ENCODE results near the gene ASB1.

Gene ASB1

GRCh38 chr2:238426568-238427434 is at the start of gene ASB1:
TSS of gene ASB1 (plus strand) at chr2:238426927. CDS start at chr2:238427071, 144 bp downstream.
- DNase-seq (ENCODE audit: low read depth in 2 of 2) = peak; percentile 81 to 87

GRCh38 chr2:238378230-238379095 is 48.3 kb upstream of the ASB1 start:
- DNase-seq (ENCODE audit: low read depth in 2 of 2) = no peak

DNA sequence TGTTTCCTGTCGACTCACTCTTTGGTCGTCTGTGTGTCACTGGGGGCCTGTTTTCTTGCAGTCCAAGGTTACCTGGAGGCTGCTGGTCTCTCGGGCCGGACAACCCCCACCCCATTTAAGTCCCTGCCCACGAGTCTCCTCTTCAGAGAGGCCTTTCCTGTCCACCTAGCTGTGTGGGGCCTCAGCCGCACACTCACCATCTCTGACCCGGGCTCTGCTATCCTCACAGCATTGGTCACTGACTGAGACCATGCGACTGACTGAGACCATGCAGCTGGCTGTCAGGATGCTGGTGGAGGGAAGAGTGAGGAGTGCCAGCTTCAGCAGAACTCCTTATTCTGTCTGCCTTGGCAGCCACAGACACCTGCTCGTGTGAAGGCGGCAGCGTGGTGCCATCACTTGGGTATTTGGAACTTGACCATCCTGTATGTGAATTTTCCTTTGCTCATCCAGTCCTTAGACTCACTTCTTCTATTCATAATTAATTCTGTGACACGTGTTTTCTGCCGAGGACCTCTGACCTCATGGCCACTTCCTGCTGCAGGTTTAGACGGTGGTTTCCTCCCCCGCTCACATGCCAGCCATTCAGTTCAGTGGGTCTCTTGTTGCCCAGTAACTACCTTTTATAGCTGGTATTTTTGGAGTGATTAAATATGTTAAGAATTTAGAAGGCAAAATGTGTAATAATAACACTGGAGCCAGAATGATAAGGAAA is 47.5 kb upstream of the ASB1 start:
- peak; percentile 19 to 28 for DNase-seq (ENCODE audit: low read depth in 2 of 2)

DNA sequence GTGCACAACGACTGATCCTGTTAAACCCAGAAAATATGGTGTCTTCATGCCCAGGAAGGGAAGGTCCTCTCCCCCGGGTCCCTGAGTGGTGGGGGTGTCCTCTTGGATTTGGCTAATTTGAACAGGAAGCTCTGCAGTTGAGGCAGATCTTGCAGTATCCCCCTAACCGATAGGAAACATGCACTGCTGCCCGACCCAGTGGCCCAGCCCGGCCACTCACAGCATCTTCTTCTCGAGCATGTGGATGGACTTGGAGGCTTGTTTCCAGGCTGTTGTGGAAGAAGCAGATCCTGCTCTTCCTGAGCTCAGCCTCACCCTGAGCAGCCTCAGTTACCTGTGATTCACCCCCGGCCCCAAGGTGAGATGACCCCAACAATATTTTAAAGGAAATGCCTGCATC is 46.4 kb upstream of the ASB1 start:
- DNase-seq (ENCODE audit: low read depth in 2 of 2) = no peak

GRCh38 chr2:238380785-238381184 is 45.9 kb upstream of the ASB1 start:
- DNase-seq (ENCODE audit: low read depth in 2 of 2) = no peak

DNA sequence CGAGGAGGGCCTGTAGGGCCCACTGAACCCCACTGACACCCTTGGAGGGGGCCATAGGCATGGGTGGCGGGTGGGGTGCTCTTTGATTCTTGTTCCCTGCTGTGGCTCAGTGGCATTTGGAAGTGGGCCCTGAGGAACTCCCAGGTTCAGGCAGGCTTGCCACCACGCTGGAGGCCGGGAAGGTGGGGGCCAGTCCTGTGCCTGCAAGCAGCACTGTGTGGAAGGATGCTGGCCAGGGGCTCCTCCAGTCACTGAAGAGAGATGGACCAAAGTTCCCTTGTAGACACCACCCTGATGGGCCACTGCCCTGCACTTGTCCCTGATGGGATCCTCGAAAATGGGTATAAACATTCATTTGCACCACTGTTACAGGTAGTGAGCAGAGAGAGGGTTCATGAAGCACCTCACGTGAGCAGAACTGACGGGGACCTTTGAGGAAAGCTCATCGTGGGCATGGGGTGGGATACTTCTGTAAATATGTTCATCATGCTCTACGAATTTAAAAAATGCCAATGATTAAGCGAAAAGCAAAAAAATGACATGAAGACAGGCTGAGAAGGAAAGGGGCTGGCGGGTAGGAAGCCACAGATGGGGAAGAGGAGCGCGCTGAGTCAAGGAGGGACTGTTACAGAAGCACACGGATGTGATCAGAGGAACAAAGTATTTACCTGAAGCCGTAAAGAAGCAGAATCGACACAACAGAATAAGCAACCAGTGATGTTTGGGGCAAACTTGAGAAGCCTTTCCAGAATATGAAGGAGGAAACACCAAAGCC is 45.2 kb upstream of the ASB1 start:
- DNase-seq (ENCODE audit: low read depth in 2 of 2) = no peak

DNA sequence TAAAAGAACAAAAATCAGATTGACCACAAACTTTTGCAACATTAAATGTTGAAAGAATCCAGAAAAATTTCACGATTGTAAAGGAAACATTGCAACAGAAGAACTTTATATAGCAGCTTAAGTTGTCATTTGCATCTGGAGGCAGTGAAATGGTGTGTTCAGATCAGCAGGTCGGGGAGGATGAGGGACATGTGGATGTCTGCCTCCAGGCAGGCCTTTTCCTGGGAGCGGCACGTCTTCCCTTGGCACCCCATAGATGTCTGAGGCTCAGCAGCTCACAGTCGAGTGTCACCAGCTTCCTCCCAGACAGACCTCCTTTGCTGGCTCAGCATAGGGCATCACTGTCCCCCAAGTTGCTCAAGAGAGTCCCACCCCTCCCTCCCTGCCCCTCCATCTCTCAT is 44.3 kb upstream of the ASB1 start:
- DNase-seq (ENCODE audit: low read depth in 2 of 2) = no peak

- DNase-seq (ENCODE audit: low read depth in 2 of 2) = no peak
Measured at GRCh38 chr2:238383135-238383534, 43.6 kb upstream of the ASB1 start.

- no peak for DNase-seq (ENCODE audit: low read depth in 2 of 2)
Measured at GRCh38 chr2:238383743-238384380, 42.9 kb upstream of the ASB1 start.

GRCh38 chr2:238387332-238387731 is 39.4 kb upstream of the ASB1 start:
- DNase-seq (ENCODE audit: low read depth in 2 of 2) = no peak

GRCh38 chr2:238388794-238389193 is 37.9 kb upstream of the ASB1 start:
- no peak for DNase-seq (ENCODE audit: low read depth in 2 of 2)

GRCh38 chr2:238389988-238390589 is 36.6 kb upstream of the ASB1 start:
- DNase-seq (ENCODE audit: low read depth in 2 of 2) = no peak

DNA sequence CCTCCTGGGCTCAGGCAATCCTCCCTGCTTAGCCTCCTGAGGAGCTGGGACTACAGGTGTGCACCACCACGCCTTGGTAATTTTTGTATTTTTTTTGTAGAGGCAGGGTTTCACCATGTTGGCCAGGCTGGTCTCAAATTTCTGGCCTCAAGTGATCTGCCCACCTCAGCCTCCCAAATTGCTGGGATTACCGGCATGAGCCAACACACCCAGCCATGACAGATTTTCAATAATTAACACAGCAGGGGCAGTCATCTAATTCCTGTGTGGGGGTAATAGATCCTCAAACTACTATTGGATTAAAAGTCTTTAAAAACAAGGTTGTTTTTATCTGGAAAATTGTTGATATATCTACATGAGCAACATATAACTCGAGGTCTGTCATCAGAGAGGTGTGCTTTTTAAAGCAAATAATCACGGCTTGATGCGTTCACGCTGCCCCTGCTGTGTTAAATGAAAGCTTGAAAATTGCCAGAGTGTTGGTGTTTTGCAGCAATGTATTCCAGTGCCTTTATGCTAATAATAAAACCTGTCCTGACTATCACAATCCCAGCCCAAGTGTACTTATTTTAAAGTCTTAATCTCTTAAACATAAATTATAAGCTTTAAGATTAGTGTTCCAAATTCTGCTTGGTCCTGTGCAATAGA is 35.6 kb upstream of the ASB1 start:
- DNase-seq (ENCODE audit: low read depth in 2 of 2) = no peak

- DNase-seq (ENCODE audit: low read depth in 2 of 2) = no peak
Measured at GRCh38 chr2:238396663-238397062, 30.1 kb upstream of the ASB1 start.

GRCh38 chr2:238397356-238397755 is 29.4 kb upstream of the ASB1 start:
- DNase-seq (ENCODE audit: low read depth in 2 of 2) = no peak

DNA sequence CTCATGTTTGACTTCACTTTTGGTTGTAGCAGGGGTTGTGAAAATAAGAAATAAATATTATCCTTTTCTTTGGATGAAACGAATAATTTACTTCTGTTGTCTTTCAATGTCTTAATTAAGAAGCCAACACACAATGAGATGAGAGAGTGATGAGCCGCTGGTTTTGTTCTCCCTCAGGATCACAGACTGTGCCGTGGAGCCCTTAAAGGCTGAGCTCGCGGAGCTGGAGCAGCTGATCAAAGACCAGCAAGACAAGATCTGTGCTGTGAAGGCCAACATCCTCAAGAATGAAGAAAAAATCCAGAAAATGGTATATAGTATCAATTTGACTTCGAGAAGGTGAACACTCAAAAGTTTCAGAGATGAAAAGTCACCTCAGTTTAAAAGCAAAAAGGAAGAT is 28.1 kb upstream of the ASB1 start:
- no peak for DNase-seq (ENCODE audit: low read depth in 2 of 2)

GRCh38 chr2:238399094-238399493 is 27.6 kb upstream of the ASB1 start:
- no peak for DNase-seq (ENCODE audit: low read depth in 2 of 2)

DNA sequence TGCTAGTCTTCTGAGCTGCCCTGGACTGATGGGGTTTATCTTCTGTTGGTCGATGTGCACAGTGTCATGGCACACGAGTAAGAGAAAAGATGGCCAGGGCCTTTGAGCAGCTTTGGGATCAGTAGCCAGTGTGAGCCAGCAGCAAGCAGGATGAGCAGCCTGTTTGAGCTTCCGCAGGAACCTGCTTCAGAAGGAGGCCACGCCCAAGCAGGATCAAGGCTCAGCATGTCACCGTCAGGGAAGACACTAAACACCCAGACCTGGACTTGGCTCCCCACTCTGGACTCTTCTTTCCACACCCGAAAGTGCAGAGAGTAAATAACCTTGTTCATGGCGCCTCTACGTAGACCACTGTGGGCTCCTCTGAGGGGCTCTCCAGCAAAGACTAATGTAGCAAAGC is 25.2 kb upstream of the ASB1 start:
- no peak for DNase-seq (ENCODE audit: low read depth in 2 of 2)

DNA sequence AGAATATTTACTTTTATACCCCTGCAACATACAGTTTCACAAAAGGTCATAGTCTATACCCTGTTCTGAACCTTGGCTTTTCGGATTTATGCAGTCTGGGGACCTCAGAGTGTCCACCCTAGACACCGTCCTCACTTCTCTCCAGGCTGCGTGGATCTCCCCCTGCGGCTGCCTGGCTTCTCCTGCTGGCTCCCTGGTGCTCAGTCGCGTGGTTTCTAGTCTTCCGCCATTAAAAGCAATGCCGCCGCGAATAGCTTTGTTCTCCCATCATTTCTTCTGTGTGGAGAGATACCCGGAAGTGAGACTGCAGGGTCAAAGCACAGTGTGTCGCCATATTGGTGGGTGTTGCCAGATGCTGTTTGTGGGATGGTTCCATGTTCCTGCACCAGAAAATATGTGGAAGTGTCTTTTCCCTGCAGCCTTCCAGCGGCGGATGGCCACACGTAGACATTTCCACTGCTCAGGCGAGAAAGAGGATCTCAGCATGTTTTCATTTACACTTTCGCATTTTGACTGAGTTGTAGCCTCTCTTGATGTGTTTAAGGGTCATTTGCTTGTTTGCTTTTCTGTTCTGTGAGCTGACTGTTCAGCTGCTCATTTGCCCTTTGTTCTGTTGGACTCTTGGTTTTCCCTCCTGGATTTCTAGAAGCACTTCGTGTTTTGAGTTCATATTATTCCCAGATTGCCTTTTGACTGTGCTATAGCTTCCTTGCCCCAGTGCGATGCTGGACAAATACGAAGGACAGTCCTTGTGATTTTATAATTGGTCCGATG is 22.9 kb upstream of the ASB1 start:
- no peak for DNase-seq (ENCODE audit: low read depth in 2 of 2)

All from stimulated activated CD8-positive, alpha-beta memory T cell treated with anti-CD3 and anti-CD28 coated beads, Interleukin-15, amount 100 ng/mL, for 48 hours (primary cell).